HCT116 (cell line): Measurements from ENCODE around the gene PCNT. TPM values are rescaled to one million over a fixed set of nuclear protein-coding genes. Genes with fewer than 3 reads are reported as not detected.

Experiments
- ATAC-seq: fragments of 200-7000 bp; cut with Tn5 transposase; 2 replicates; pipeline ENCODE4 v1.9.1; 2020; ENCODE audit warnings: mild to moderate bottlenecking, moderate library complexity
- BruUV-seq: library from RNA; stranded (reverse); fragments of 400-500 nt; replicated peaks from 2 replicates; lab custom pipeline; 2021; lab: Mats Ljungman, UMichigan
- CTCF ChIA-PET: fragments of 300-600 bp; sonication (Branson Sonifier 250); formaldehyde crosslinking; loops from one replicate; lab custom pipeline; 2021; ENCODE audit warnings: antibody characterized with exemption; lab: Charles Lee
- POLR2A ChIA-PET: fragments of 300-600, 350-600 bp; sonication (Branson Sonifier 250); formaldehyde crosslinking; loops from one replicate; lab custom pipeline; 2021; ENCODE audit warnings: antibody characterized with exemption; lab: Charles Lee
- RAD21 ChIA-PET, 2 experiments: fragments of 300-600 bp; sonication (Branson Sonifier 250); formaldehyde crosslinking; loops; one replicate each; lab custom pipeline; 2023; ENCODE audit warnings: low total read pairs in 2 of 2; ENCODE audit not compliant: uncharacterized antibody in 2 of 2, unreplicated experiment in 2 of 2, low non-redundant PET in 1 of 2; lab: Charles Lee
- DNase-seq: peaks from one replicate; pipeline ENCODE4 v3.0.0-alpha.2; 2010; ENCODE audit warnings: low read depth, low spot score
- H2AFZ ChIP-seq: fragments of 200-600 bp; shearing (Covaris generic), sonication (generic); 2 replicates; pipeline ENCODE4 v1.6.1; 2017; ENCODE audit warnings: low read depth, mixed run types, mixed read lengths, antibody characterized with exemption, low read length; ENCODE audit not compliant: poor library complexity, severe bottlenecking
- H3K27ac ChIP-seq: 2 replicates; pipeline ENCODE4 v1.5.1; 2012; ENCODE audit warnings: low read depth, low read length
- H3K27me3 ChIP-seq: fragments of 200-600 bp; sonication (generic); 2 replicates; pipeline ENCODE4 v1.6.1; 2016; ENCODE audit warnings: mixed run types, low read length, mixed read lengths; ENCODE audit not compliant: insufficient read depth
- H3K36me3 ChIP-seq, 2 experiments: fragments of 200-500 bp in 1 of 2; fragments of 200-600 bp in 1 of 2; sonication (Bioruptor generic) in 1 of 2; sonication (generic) in 1 of 2; 2 replicates each; pipeline versions ENCODE4 v1.5.1 to v1.6.1; 2014 to 2016; ENCODE audit warnings: low read length in 2 of 2, inconsistent platforms in 1 of 2, mixed read lengths in 1 of 2, mixed run types in 1 of 2; ENCODE audit not compliant: insufficient read depth in 2 of 2, control insufficient read depth in 1 of 2
- H3K4me1 ChIP-seq, 2 experiments: fragments of 200-600 bp in 1 of 2; sonication (generic) in 1 of 2; 2 replicates each; pipeline versions ENCODE4 v1.5.1 to v1.6.1; 2012 to 2017; ENCODE audit warnings: low read length in 2 of 2, inconsistent platforms in 1 of 2, mild to moderate bottlenecking in 1 of 2, mixed read lengths in 1 of 2, mixed run types in 1 of 2, moderate library complexity in 1 of 2; ENCODE audit not compliant: insufficient read depth in 2 of 2, control insufficient read depth in 1 of 2
- H3K4me2 ChIP-seq: fragments of 200-600 bp; sonication (generic); 2 replicates; pipeline ENCODE4 v1.6.1; 2017; ENCODE audit warnings: mixed run types, low read length, mixed read lengths
- H3K4me3 ChIP-seq, 2 experiments: fragments of 200-600 bp in 1 of 2; sonication (generic) in 1 of 2; replicated peaks in 1 of 2; 2 replicates each; pipeline ENCODE4 v1.5.1; 2011 to 2016; ENCODE audit warnings: low read length in 2 of 2, control low read depth in 1 of 2, low read depth in 1 of 2, mild to moderate bottlenecking in 1 of 2, mixed read lengths in 1 of 2, mixed run types in 1 of 2
- H3K79me2 ChIP-seq: fragments of 200-600 bp; sonication (generic); 2 replicates; pipeline ENCODE4 v1.6.1; 2017; ENCODE audit warnings: mild to moderate bottlenecking, mixed run types, low read length, moderate library complexity, mixed read lengths; ENCODE audit not compliant: insufficient read depth
- H3K9ac ChIP-seq: fragments of 200-600 bp; sonication (generic); 2 replicates; pipeline ENCODE4 v1.6.1; 2016; ENCODE audit warnings: low read length, mixed read lengths
- H3K9me2 ChIP-seq: fragments of 200-600 bp; sonication (generic), shearing (Covaris generic); 2 replicates; pipeline ENCODE4 v1.6.1; 2017; ENCODE audit warnings: mixed run types, mild to moderate bottlenecking, moderate library complexity; ENCODE audit not compliant: insufficient read depth
- H3K9me3 ChIP-seq, 2 experiments: fragments of 200-500 bp in 1 of 2; fragments of 200-600 bp in 1 of 2; sonication (Bioruptor generic) in 1 of 2; sonication (generic) in 1 of 2; 2 replicates each; pipeline ENCODE4 v1.6.1; 2014 to 2017; ENCODE audit warnings: low read length in 2 of 2, mixed read lengths in 2 of 2, inconsistent platforms in 1 of 2, low read depth in 1 of 2, mild to moderate bottlenecking in 1 of 2, mixed run types in 1 of 2, moderate library complexity in 1 of 2; ENCODE audit not compliant: control insufficient read depth in 1 of 2, insufficient read depth in 1 of 2
- H4K20me1 ChIP-seq: fragments of 200-600 bp; sonication (generic), shearing (Covaris generic); 2 replicates; pipeline ENCODE4 v1.6.1; 2017; ENCODE audit warnings: mixed run types, mild to moderate bottlenecking, moderate library complexity; ENCODE audit not compliant: insufficient read depth
- CBX3 ChIP-seq: IDR thresholded peaks from 2 replicates; pipeline ENCODE4 v1.6.1; 2012; ENCODE audit warnings: low read depth
- CEBPB ChIP-seq: IDR thresholded peaks from 2 replicates; pipeline ENCODE4 v1.6.1; 2012; ENCODE audit warnings: low read depth
- EGR1 ChIP-seq: IDR thresholded peaks from 2 replicates; pipeline ENCODE4 v1.6.1; 2012; ENCODE audit warnings: low read depth
- EZH2 ChIP-seq: fragments of 200-600 bp; sonication (generic); IDR thresholded peaks from 2 replicates; pipeline ENCODE4 v1.6.1; 2017; ENCODE audit warnings: antibody characterized with exemption, mixed run types
- FOSL1 ChIP-seq: IDR thresholded peaks from 2 replicates; pipeline ENCODE4 v1.6.1; 2012; ENCODE audit warnings: low read depth
- MAX ChIP-seq: IDR thresholded peaks from 2 replicates; pipeline ENCODE4 v1.6.1; 2012
- POLR2A ChIP-seq: IDR thresholded peaks from 2 replicates; pipeline ENCODE4 v1.7.0; 2011; ENCODE audit warnings: borderline replicate concordance; ENCODE audit not compliant: insufficient read depth, insufficient read length; ENCODE audit errors: extremely low read depth
- RAD21 ChIP-seq: IDR thresholded peaks from 2 replicates; pipeline ENCODE4 v1.6.1; 2012; ENCODE audit warnings: low read depth, mild to moderate bottlenecking
- REST ChIP-seq: IDR thresholded peaks from 2 replicates; pipeline ENCODE4 v1.6.1; 2012; ENCODE audit warnings: low read depth
- SIN3A ChIP-seq: IDR thresholded peaks from 2 replicates; pipeline ENCODE4 v1.6.1; 2012; ENCODE audit warnings: low read depth
- SP1 ChIP-seq: IDR thresholded peaks from 2 replicates; pipeline ENCODE4 v1.6.1; 2012; ENCODE audit warnings: low read depth
- SRF ChIP-seq: IDR thresholded peaks from 2 replicates; pipeline ENCODE4 v1.6.1; 2012; ENCODE audit warnings: low read depth
- TCF7L2 ChIP-seq: IDR thresholded peaks from 2 replicates; pipeline ENCODE4 v1.7.0; 2011; ENCODE audit warnings: borderline replicate concordance, inconsistent platforms; ENCODE audit not compliant: insufficient read depth, insufficient read length; ENCODE audit errors: extremely low read depth
- ZBTB33 ChIP-seq: IDR thresholded peaks from 2 replicates; pipeline ENCODE4 v1.6.1; 2011; ENCODE audit warnings: mild to moderate bottlenecking, low read length, moderate library complexity; ENCODE audit not compliant: insufficient replicate concordance; ENCODE audit errors: extremely low read depth
- ZFX ChIP-seq: fragments of 450-650 bp; IDR thresholded peaks from 2 replicates; pipeline ENCODE4 v1.6.1; 2017
- intact Hi-C: fragments of 100-400 bp; cut with micrococcal nuclease; formaldehyde crosslinking; loops from 2 replicates; pipeline ENCODE4 v1.10.0; 2022
- total RNA-seq: library from RNA; stranded (reverse); gene quantifications from one replicate; pipeline ENCODE4 v1.2.1, GENCODE V29; 2021; ENCODE audit not compliant: unreplicated experiment
- TF ChIP-seq, protein P1 (sequence below): IDR thresholded peaks from 2 replicates; pipeline ENCODE4 v1.6.1; 2012
- TF ChIP-seq, protein P2 (sequence below), 3 experiments: fragments of 200-600 bp in 1 of 3; sonication (generic) in 1 of 3; IDR thresholded peaks in 2 of 3; conservative IDR thresholded peaks in 1 of 3; 2 replicates each; pipeline ENCODE4 v1.5.1; 2012 to 2017; ENCODE audit warnings: low read depth in 2 of 3, low read length in 2 of 3, antibody characterized with exemption in 1 of 3, borderline replicate concordance in 1 of 3, control low read depth in 1 of 3, mild to moderate bottlenecking in 1 of 3, mixed read lengths in 1 of 3, mixed run types in 1 of 3, moderate library complexity in 1 of 3; ENCODE audit not compliant: insufficient read depth in 1 of 3

The PCNT gene
- total RNA-seq, 1 experiment from 2014 or later = 43.6 TPM

DNA sequence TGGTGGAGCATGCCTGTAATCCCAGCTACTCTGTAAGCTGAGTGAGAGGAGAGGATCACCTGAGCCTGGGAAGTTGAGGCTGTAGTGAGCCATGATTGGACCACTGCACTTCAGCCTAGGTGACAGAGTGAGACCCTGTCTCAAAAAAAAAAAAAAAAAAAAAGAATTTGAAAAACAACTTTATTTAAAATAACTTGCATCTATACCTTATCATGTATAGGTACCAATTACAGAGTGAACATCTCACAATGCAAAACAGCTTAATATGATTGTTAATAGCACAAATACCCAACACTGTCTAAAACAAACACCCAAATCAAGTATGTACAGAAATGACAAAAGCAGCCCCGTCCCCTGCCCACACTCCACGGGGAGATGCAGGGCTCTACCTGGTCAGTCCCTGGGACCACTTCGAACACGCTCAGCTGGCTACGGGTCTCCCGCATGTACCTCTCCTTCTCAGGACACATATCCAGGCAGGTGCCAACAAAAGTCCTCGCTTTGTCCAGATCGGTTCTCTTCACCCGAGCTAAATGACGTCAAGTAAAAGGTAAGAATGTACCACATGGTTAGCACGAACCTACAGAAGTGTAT is 49.1 kb upstream of the PCNT start:
- H3K27ac ChIP-seq = no peak overlapping the region
- H3K79me2 ChIP-seq = peaks cover 40% of the 10 kb centered on the region
- no peaks in the 10 kb centered on the region for H3K9me3 ChIP-seq
- POLR2A ChIA-PET = no interaction called here
- no peak overlapping the region for H3K4me3 ChIP-seq
- no peak for ATAC-seq
- no peaks in the 10 kb centered on the region for H3K4me1 ChIP-seq
- H3K9ac ChIP-seq = no peak overlapping the region
- CTCF ChIA-PET = no interaction called here
- RAD21 ChIA-PET = no interaction called here
- intact Hi-C loops = no loop called here
- no peak overlapping the region for H2AFZ ChIP-seq
- DNase-seq = no peak
- no peaks in the 10 kb centered on the region for H3K27me3 ChIP-seq
- peaks cover 68 to 72% of the 10 kb centered on the region in 2 experiments for H3K36me3 ChIP-seq
- BruUV-seq = no TSS peak
- H3K4me2 ChIP-seq = no peak overlapping the region
- no peaks in the 10 kb centered on the region for H4K20me1 ChIP-seq
- TF ChIP-seq, protein P1, sequence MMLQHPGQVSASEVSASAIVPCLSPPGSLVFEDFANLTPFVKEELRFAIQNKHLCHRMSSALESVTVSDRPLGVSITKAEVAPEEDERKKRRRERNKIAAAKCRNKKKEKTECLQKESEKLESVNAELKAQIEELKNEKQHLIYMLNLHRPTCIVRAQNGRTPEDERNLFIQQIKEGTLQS = no peak
- TF ChIP-seq FOSL1 (no peak), MAX (no peak), EGR1 (no peak), ZFX (no peak), SRF (no peak), REST (no peak), CBX3 (no peak), SIN3A (no peak), ZBTB33 (no peak), POLR2A (no peak), TCF7L2 (no peak), RAD21 (no peak), CEBPB (no peak), EZH2 (no peak), SP1 (no peak)
- TF ChIP-seq, protein P2, sequence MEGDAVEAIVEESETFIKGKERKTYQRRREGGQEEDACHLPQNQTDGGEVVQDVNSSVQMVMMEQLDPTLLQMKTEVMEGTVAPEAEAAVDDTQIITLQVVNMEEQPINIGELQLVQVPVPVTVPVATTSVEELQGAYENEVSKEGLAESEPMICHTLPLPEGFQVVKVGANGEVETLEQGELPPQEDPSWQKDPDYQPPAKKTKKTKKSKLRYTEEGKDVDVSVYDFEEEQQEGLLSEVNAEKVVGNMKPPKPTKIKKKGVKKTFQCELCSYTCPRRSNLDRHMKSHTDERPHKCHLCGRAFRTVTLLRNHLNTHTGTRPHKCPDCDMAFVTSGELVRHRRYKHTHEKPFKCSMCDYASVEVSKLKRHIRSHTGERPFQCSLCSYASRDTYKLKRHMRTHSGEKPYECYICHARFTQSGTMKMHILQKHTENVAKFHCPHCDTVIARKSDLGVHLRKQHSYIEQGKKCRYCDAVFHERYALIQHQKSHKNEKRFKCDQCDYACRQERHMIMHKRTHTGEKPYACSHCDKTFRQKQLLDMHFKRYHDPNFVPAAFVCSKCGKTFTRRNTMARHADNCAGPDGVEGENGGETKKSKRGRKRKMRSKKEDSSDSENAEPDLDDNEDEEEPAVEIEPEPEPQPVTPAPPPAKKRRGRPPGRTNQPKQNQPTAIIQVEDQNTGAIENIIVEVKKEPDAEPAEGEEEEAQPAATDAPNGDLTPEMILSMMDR (IDR thresholded peaks at IDR 0.05 in 2 of 3, conservative IDR thresholded peaks at IDR 0.05 in 1 of 3; ENCODE audit: borderline replicate concordance in 1 of 3, insufficient read depth in 1 of 3, low read depth in 2 of 3, low read length in 2 of 3) = no peak
- H3K9me2 ChIP-seq = no peaks in the 10 kb centered on the region
